ENCODE results near the gene PDK3. TPM values are rescaled to one million over a fixed set of nuclear protein-coding genes. Genes with fewer than 3 reads are reported as not detected.
A peak's percentile ranks its signal among the peaks of the same experiment; 100 is the strongest.

Gene PDK3
- total RNA-seq, 2 experiments from 2014 or later = 22.6 to 35.1 TPM

DNA sequence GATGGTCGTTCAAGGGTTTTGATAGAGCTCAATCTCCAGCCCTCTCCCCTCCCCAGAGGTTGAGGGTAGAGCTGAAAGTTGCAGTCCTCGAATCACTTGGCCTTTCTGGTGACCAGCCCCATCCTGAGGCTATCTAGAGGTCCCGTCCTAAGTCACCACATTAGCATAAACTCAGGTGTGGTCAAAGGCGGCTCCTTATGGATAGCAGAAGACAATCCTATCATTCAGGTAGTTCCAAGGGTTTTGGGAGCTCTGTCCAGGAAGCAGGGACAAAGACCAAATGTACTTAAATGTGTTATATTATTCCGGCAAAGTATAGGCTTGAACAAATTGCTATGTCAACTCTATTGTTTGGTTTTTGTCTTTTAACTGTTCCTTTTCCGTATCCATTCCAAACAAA lies 30.6 kb downstream of the PDK3 start:
- no peak overlapping the region for H3K27ac ChIP-seq (ENCODE audit: low read depth, low read length, poor library complexity, severe bottlenecking)
- peaks cover 5% of the 10 kb centered on the region for H3K36me3 ChIP-seq (ENCODE audit: insufficient read depth, low read length)
- H3K4me1 ChIP-seq (ENCODE audit: insufficient read depth, low read length, poor library complexity, severe bottlenecking) = peaks cover 7% of the 10 kb centered on the region
- no peak for TF ChIP-seq EZH2phosphoT487 (IDR thresholded peaks at IDR 0.05; ENCODE audit: borderline replicate concordance, low read depth, low read length)
- TF ChIP-seq, protein P1, sequence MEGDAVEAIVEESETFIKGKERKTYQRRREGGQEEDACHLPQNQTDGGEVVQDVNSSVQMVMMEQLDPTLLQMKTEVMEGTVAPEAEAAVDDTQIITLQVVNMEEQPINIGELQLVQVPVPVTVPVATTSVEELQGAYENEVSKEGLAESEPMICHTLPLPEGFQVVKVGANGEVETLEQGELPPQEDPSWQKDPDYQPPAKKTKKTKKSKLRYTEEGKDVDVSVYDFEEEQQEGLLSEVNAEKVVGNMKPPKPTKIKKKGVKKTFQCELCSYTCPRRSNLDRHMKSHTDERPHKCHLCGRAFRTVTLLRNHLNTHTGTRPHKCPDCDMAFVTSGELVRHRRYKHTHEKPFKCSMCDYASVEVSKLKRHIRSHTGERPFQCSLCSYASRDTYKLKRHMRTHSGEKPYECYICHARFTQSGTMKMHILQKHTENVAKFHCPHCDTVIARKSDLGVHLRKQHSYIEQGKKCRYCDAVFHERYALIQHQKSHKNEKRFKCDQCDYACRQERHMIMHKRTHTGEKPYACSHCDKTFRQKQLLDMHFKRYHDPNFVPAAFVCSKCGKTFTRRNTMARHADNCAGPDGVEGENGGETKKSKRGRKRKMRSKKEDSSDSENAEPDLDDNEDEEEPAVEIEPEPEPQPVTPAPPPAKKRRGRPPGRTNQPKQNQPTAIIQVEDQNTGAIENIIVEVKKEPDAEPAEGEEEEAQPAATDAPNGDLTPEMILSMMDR (conservative IDR thresholded peaks at IDR 0.05; ENCODE audit: low read length) = no peak
- POLR2A ChIA-PET = no interaction called here
- H3K4me3 ChIP-seq (ENCODE audit: low read depth, low read length, poor library complexity, severe bottlenecking) = no peak overlapping the region
- H3K9me2 ChIP-seq (ENCODE audit: insufficient read depth, low read length) = no peaks in the 10 kb centered on the region
- H4K20me1 ChIP-seq (ENCODE audit: insufficient read depth, low read length) = no peaks in the 10 kb centered on the region
- BruUV-seq (replicated peaks) = no TSS peak
- H3K4me2 ChIP-seq (ENCODE audit: low read length) = no peak overlapping the region
- no peak overlapping the region for H2AFZ ChIP-seq (ENCODE audit: low read length)
- intact Hi-C loops (cut with micrococcal nuclease; ENCODE audit: unreplicated experiment) = no loop called here
- no peaks in the 10 kb centered on the region for H3K9me3 ChIP-seq (ENCODE audit: low read length)
- CTCF ChIA-PET (ENCODE audit: unreplicated experiment) = no interaction called here
- no peaks in the 10 kb centered on the region for H3K79me2 ChIP-seq (ENCODE audit: insufficient read depth, low read depth, low read length)
- no peak for DNase-seq (ENCODE audit: low spot score)

DNA sequence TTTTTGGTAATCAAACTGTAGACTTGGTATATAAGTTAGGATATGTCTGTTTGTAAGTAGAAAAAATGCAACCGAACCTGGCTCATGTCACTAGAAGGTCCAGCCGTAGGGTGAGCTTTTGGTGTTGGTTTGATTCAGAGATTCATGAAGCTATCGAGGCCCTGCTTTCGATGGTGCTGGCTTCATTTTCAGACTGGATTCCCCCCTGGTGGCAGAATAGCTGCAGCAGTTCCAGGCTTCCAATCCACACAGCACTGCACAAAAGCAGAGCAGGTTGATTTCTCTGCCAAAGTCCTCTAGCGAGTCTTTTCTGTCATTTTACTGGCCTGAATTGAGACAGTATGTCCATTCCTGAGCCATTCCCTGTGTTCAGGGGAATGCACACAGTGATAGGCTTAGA lies 33.1 kb downstream of the PDK3 start:
- no peak overlapping the region for H3K27ac ChIP-seq (ENCODE audit: low read depth, low read length, poor library complexity, severe bottlenecking)
- POLR2A ChIA-PET = interaction anchor here (0.7 to 1.7 kb wide), 2 partner anchors 35 to 711 kb away, joined by 3 to 8 read pairs; no protein-coding TSS in a partner anchor

DNA sequence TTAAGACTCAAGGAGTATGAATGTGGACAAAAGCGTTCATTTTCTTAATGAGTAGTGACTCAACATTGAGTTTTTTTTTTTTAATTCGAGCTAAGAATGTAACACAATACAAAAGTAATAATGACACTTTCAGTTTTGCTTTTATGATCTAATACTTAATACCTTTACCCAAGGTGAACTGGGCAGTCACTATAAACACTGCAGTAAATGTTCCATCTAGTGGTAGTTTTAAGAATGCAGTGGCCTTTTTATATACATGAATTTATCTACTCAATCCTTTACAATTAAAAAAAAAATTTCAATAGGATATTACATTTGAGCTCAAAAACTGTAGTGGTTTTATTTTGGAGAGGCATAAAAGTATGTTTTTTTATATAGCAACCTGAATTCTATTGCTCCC lies 33.9 kb downstream of the PDK3 start:
- H2AFZ ChIP-seq (ENCODE audit: low read length) = no peak overlapping the region
- no peak for TF ChIP-seq EZH2phosphoT487 (IDR thresholded peaks at IDR 0.05; ENCODE audit: borderline replicate concordance, low read depth, low read length)
- TF ChIP-seq, protein P1 (conservative IDR thresholded peaks at IDR 0.05; ENCODE audit: low read length) = peak; percentile 79
- DNase-seq (ENCODE audit: low spot score) = peak; percentile 37
- H3K4me3 ChIP-seq (ENCODE audit: low read depth, low read length, poor library complexity, severe bottlenecking) = no peak overlapping the region
- POLR2A ChIA-PET = interaction anchor here (0.7 to 1.7 kb wide), 6 partner anchors 9 to 712 kb away, joined by 3 to 8 read pairs (median 4); no protein-coding TSS in a partner anchor
- H3K9me3 ChIP-seq (ENCODE audit: low read length) = no peaks in the 10 kb centered on the region
- H3K27ac ChIP-seq (ENCODE audit: low read depth, low read length, poor library complexity, severe bottlenecking) = no peak overlapping the region
- peaks cover 5% of the 10 kb centered on the region for H3K36me3 ChIP-seq (ENCODE audit: insufficient read depth, low read length)
- no peaks in the 10 kb centered on the region for H3K4me1 ChIP-seq (ENCODE audit: insufficient read depth, low read length, poor library complexity, severe bottlenecking)
- no peaks in the 10 kb centered on the region for H4K20me1 ChIP-seq (ENCODE audit: insufficient read depth, low read length)
- intact Hi-C loops (cut with micrococcal nuclease; ENCODE audit: unreplicated experiment) = loop anchor here (1.0 kb wide), 1 partner anchor 104 kb away; no protein-coding TSS in a partner anchor
- H3K79me2 ChIP-seq (ENCODE audit: insufficient read depth, low read depth, low read length) = no peaks in the 10 kb centered on the region
- no peaks in the 10 kb centered on the region for H3K9me2 ChIP-seq (ENCODE audit: insufficient read depth, low read length)
- no TSS peak for BruUV-seq (replicated peaks)
- CTCF ChIA-PET (ENCODE audit: unreplicated experiment) = interaction anchor here (0.8 kb wide), 1 partner anchor 103 kb away, joined by 3 read pairs; no protein-coding TSS in a partner anchor
- no peak overlapping the region for H3K4me2 ChIP-seq (ENCODE audit: low read length)

More for the DNA sequence above, 33.1 kb downstream of the PDK3 start:
- Histone ChIP-seq H3K9me2 (ENCODE audit: insufficient read depth, low read length) (no peaks in the 10 kb centered on the region), H3K4me3 (ENCODE audit: low read depth, low read length, poor library complexity, severe bottlenecking) (no peak overlapping the region), H3K9me3 (ENCODE audit: low read length) (no peaks in the 10 kb centered on the region), H3K4me2 (ENCODE audit: low read length) (no peak overlapping the region), H3K36me3 (ENCODE audit: insufficient read depth, low read length) (peaks cover 5% of the 10 kb centered on the region), H3K79me2 (ENCODE audit: insufficient read depth, low read depth, low read length) (no peaks in the 10 kb centered on the region), H4K20me1 (ENCODE audit: insufficient read depth, low read length) (no peaks in the 10 kb centered on the region), H3K4me1 (ENCODE audit: insufficient read depth, low read length, poor library complexity, severe bottlenecking) (peaks cover 7% of the 10 kb centered on the region), H2AFZ (ENCODE audit: low read length) (no peak overlapping the region)
- CTCF ChIA-PET (ENCODE audit: unreplicated experiment) = interaction anchor here (0.5 to 0.8 kb wide), 2 partner anchors 102 to 128 kb away, joined by 3 read pairs; no protein-coding TSS in a partner anchor
- BruUV-seq (replicated peaks) = no TSS peak
- intact Hi-C loops (cut with micrococcal nuclease; ENCODE audit: unreplicated experiment) = no loop called here
- no peak for DNase-seq (ENCODE audit: low spot score)
- TF ChIP-seq EZH2phosphoT487 (IDR thresholded peaks at IDR 0.05; ENCODE audit: borderline replicate concordance, low read depth, low read length) = no peak
- TF ChIP-seq, protein P1 (conservative IDR thresholded peaks at IDR 0.05; ENCODE audit: low read length) = peak; percentile 29; the same call in 1 of the 2 replicates
